GM12875 (cell line): ENCODE measurements around the gene CSTPP1.
"Not testable (repeated sequence)": the region's sequence is repeated elsewhere in the genome, so short reads cannot be mapped to it uniquely, and the experiment has no call there.

ENCODE experiments used
- H3K4me3 ChIP-seq: one replicate; pipeline ENCODE4 v1.5.1; 2011; ENCODE audit warnings: low read depth, low read length, control low read depth
- CTCF ChIP-seq: IDR thresholded peaks from 2 replicates; pipeline ENCODE4 v1.5.1; 2011; ENCODE audit warnings: low read depth, mild to moderate bottlenecking, control low read depth, inconsistent platforms, low read length, moderate library complexity, borderline replicate concordance; ENCODE audit not compliant: insufficient read depth

CSTPP1 gene

DNA sequence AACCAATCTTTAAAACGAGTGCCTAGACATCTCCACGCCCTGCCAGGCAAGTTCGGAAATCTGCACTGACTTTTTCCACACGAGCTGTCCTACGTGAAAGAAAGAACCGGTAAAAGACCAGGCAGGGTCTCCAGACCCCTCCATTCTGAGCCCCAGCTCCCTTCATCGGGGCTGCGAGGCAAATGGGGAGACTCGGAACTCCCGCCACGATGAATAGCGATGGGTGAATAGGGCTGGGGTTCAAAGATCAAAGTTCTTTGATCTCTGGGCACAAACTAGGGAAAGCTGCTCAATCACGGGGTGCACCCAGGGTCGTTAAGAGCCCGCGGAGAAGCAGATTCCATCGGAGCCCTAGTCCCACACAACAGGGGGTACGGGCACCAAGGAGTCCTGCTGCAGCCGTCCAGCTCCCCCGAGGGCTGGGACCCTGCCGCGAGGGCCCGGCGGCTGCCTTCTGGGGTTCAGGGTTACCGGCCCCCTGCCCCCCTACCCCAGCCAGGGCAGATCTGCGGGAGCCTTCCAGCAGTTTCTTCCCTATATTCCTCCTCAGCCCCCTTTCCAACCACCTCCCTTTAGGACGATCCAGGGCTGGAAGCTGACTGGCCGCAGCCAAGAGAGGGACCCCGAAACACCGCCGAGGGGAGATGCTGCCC lies 19.3 kb upstream of the CSTPP1 start:
- no peak for TF ChIP-seq CTCF
- H3K4me3 ChIP-seq = peak overlapping the region; percentile 23

DNA sequence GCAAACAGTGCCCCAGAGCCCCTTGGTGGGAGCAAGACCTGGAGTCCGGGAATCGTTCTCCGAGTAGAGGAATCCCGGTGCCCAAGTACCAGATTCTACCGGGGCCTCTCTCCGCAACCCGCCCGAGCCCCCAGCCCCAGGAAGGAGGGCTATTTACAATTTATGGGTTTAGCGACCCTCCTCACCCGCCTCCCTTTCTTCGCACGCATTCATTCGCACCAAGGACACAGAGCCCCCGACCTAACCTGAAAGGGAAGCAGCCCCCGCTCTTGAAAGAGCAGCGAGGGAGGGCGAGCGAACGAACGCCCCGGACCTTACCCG lies 18.8 kb upstream of the CSTPP1 start:
- peak overlapping the region; percentile 34 for H3K4me3 ChIP-seq
- TF ChIP-seq CTCF = no peak

GRCh38 chr11:46918083-46918787 lies 18.3 kb upstream of the CSTPP1 start, which contains the start of gene LRP4:
LRP4 (minus strand) TSS chr11:46918550; CDS start chr11:46918379, 171 bp downstream.
- H3K4me3 ChIP-seq = peak within 1 kb of the TSS; percentile 34
- TF ChIP-seq CTCF = no peak

- no peak for TF ChIP-seq CTCF
- H3K4me3 ChIP-seq = peak overlapping the region; percentile 34
Observed at GRCh38 chr11:46918788-46919513, 17.6 kb upstream of the CSTPP1 start.

- H3K4me3 ChIP-seq = no peak overlapping the region
- no peak for TF ChIP-seq CTCF
Observed at GRCh38 chr11:46920755-46921154, 15.8 kb upstream of the CSTPP1 start.

DNA sequence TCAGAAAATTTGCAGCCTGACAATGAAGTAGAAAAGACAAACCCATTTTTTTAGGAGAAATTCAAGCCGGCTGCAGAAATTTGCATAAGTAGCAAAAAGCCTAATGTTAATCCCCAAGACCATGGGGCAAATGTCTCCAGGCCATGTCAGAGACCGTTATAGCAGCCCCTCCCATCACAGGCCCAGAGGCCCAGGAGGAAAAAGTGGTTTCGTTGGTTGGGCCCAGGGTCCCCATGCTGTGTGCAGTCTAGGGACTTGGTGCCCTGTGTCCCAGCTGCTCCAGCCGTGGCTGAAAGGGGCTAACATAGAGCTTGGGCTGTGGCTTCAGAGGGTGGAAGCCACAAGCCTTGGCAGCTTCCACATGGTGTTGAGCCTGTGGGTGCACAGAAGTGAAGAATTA lies 8.6 kb upstream of the CSTPP1 start:
- H3K4me3 ChIP-seq = not testable (repeated sequence)

GRCh38 chr11:46928701-46929100 lies 7.9 kb upstream of the CSTPP1 start:
- H3K4me3 ChIP-seq = not testable (repeated sequence)

GRCh38 chr11:46930089-46930488 lies 6.5 kb upstream of the CSTPP1 start:
- TF ChIP-seq CTCF = no peak
- no peak overlapping the region for H3K4me3 ChIP-seq
